Vagina (tissue), 2 donors: Measurements from ENCODE around the gene CORO1A. TPM values are rescaled to one million over a fixed set of nuclear protein-coding genes. Genes with fewer than 3 reads are reported as not detected.
"Not testable (repeated sequence)": the region's sequence is repeated elsewhere in the genome, so short reads cannot be mapped to it uniquely, and the experiment has no call there.

Experiments
- DNase-seq, 2 donors: peaks; one replicate each; pipeline ENCODE4 v3.0.0-alpha.2; 2017; ENCODE audit errors: extremely low spot score in 2 of 2
- H3K27ac ChIP-seq: fragments of 200-600 bp; sonication (generic); one replicate; pipeline ENCODE4 v1.5.1; 2019
- H3K27me3 ChIP-seq: fragments of 200-600 bp; sonication (generic); one replicate; pipeline ENCODE4 v1.5.1; 2019
- H3K36me3 ChIP-seq, 2 donors: fragments of 200-600 bp; sonication (generic); one replicate each; pipeline ENCODE4 v1.5.1; 2017 to 2019
- H3K4me1 ChIP-seq: fragments of 200-600 bp; sonication (generic); one replicate; pipeline ENCODE4 v1.5.1; 2019
- H3K4me3 ChIP-seq, 2 donors: fragments of 200-600 bp; sonication (generic); 1 replicate in 1 of 2; 2 replicates in 1 of 2; pipeline ENCODE4 v1.5.1; 2016 to 2019
- H3K9me3 ChIP-seq: fragments of 200-600 bp; sonication (generic); one replicate; pipeline ENCODE4 v1.5.1; 2019
- CTCF ChIP-seq, 3 experiments: fragments of 450-650 bp in 2 of 3; fragments of 200-600 bp in 1 of 3; sonication (generic) in 1 of 3; IDR thresholded peaks; one replicate each; pipeline ENCODE4 v1.5.1; 2017 to 2019; ENCODE audit warnings: antibody characterized with exemption in 3 of 3, mild to moderate bottlenecking in 2 of 3, moderate library complexity in 2 of 3
- POLR2A ChIP-seq, 2 donors: fragments of 450-650 bp; IDR thresholded peaks; one replicate each; pipeline ENCODE4 v1.6.1; 2017; ENCODE audit warnings: antibody characterized with exemption in 2 of 2, mild to moderate bottlenecking in 2 of 2, moderate library complexity in 2 of 2
- POLR2AphosphoS5 ChIP-seq, 2 donors: sonication (generic); formaldehyde crosslinking; IDR thresholded peaks; one replicate each; pipeline ENCODE4 v1.9.0; 2017; ENCODE audit warnings: antibody characterized with exemption in 2 of 2, mild to moderate bottlenecking in 2 of 2, low read depth in 1 of 2; ENCODE audit not compliant: insufficient read depth in 1 of 2
- intact Hi-C: fragments of 100-400 bp; cut with DNase I; formaldehyde crosslinking; loops from one replicate; pipeline ENCODE4 v1.15.1; 2023
- total RNA-seq: library from RNA; depleted of rRNA; stranded (reverse); fragments of >200 nt; gene quantifications from one replicate; pipeline ENCODE4 v1.2.3, GENCODE V29; 2016

The CORO1A gene
- total RNA-seq, 1 donor from 2014 or later = 51.1 TPM

- H3K27ac ChIP-seq = no peak overlapping the region
- intact Hi-C loops = no loop called here
- no peaks in the 10 kb centered on the region for H3K27me3 ChIP-seq
- no peaks in the 10 kb centered on the region for H3K36me3 ChIP-seq
- no peaks in the 10 kb centered on the region for H3K4me1 ChIP-seq
- no peak for DNase-seq
- TF ChIP-seq POLR2A (IDR thresholded peaks at IDR 0.05) (no peak), POLR2AphosphoS5 (IDR thresholded peaks at IDR 0.05; ENCODE audit: insufficient read depth in 1 of 2, low read depth in 1 of 2) (no peak), CTCF (IDR thresholded peaks at IDR 0.05) (no peak)
- H3K4me3 ChIP-seq = no peak overlapping the region
- no peaks in the 10 kb centered on the region for H3K9me3 ChIP-seq
Measured at GRCh38 chr16:30155188-30155587, 28.2 kb upstream of the CORO1A start.

GRCh38 chr16:30157214-30157613 lies 26.2 kb upstream of the CORO1A start:
- H3K4me1 ChIP-seq = no peaks in the 10 kb centered on the region
- H3K27me3 ChIP-seq = no peaks in the 10 kb centered on the region
- no peak for DNase-seq
- H3K9me3 ChIP-seq = no peaks in the 10 kb centered on the region
- TF ChIP-seq POLR2A (IDR thresholded peaks at IDR 0.05) (no peak), POLR2AphosphoS5 (IDR thresholded peaks at IDR 0.05; ENCODE audit: insufficient read depth in 1 of 2, low read depth in 1 of 2) (no peak), CTCF (IDR thresholded peaks at IDR 0.05) (no peak)
- no peak overlapping the region for H3K4me3 ChIP-seq
- intact Hi-C loops = no loop called here
- H3K27ac ChIP-seq = no peak overlapping the region
- no peaks in the 10 kb centered on the region for H3K36me3 ChIP-seq

DNA sequence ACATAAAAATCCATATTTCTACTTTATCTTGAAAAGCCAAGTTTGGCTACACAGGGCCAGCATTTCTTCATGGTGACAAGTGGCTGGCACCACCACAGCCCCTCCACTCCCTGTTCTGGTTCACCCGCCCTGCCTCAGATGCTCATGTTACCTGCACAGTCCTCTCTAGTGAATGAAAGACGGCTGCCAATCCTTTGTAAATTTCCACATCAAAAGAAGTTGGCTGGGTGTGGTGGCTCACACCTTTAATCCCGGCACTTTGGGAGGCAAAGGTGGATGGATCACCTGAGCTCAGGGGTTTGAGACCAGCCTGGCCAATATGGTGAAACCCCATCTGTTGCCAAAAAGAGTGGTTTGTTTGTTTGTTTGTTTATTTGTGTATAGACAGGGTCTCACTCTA lies 19.9 kb upstream of the CORO1A start:
- no peak overlapping the region for H3K27ac ChIP-seq
- intact Hi-C loops = no loop called here
- no peaks in the 10 kb centered on the region for H3K27me3 ChIP-seq
- no peaks in the 10 kb centered on the region for H3K4me1 ChIP-seq
- H3K4me3 ChIP-seq = no peak overlapping the region
- no peaks in the 10 kb centered on the region for H3K9me3 ChIP-seq
- H3K36me3 ChIP-seq = no peaks in the 10 kb centered on the region
- DNase-seq = no peak
- TF ChIP-seq CTCF (IDR thresholded peaks at IDR 0.05) (no peak), POLR2AphosphoS5 (IDR thresholded peaks at IDR 0.05; ENCODE audit: insufficient read depth in 1 of 2, low read depth in 1 of 2) (no peak), POLR2A (IDR thresholded peaks at IDR 0.05) (no peak)

DNA sequence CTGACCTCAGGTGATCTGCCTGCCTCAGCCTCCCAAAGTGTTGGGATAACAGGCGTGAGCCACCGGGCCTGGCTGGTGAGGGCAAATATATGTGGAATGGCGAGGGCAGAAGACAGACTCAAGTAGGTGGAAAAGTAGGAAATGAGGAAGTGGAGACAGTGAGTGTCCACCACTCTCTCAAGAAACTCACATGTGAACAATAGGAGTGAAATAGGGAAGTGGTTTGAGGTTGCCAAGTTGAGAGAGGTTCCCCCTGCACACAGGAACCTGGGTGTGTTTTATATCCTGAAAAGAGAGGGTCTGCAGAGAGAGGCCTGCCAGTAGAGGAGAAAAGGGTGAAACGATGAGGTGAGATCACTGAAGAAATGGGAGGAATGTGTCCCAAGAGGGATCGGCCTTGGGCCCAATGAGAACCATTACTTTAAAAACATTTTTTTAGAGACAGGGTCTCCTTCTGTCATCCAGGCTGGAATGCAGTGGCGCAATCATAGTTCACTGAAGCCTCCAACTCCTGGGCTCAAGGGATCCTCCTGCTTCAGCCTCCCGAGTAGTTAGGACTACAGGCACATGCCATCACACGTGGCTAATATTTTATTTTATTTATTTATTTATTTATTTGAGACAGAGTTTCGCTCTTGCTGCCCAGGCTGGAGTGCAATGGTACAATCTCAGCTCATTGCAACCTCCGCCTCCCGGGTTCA lies 17.1 kb upstream of the CORO1A start:
- no peak for TF ChIP-seq POLR2AphosphoS5 (IDR thresholded peaks at IDR 0.05; ENCODE audit: insufficient read depth in 1 of 2, low read depth in 1 of 2)
- TF ChIP-seq CTCF (IDR thresholded peaks at IDR 0.05) = no peak
- TF ChIP-seq POLR2A (IDR thresholded peaks at IDR 0.05) = no peak
- intact Hi-C loops = no loop called here
- DNase-seq = no peak
- H3K36me3 ChIP-seq = no peaks in the 10 kb centered on the region
- no peak overlapping the region for H3K4me3 ChIP-seq
- H3K4me1 ChIP-seq = no peaks in the 10 kb centered on the region
- H3K27me3 ChIP-seq = no peaks in the 10 kb centered on the region
- no peak overlapping the region for H3K27ac ChIP-seq
- H3K9me3 ChIP-seq = no peaks in the 10 kb centered on the region

DNA sequence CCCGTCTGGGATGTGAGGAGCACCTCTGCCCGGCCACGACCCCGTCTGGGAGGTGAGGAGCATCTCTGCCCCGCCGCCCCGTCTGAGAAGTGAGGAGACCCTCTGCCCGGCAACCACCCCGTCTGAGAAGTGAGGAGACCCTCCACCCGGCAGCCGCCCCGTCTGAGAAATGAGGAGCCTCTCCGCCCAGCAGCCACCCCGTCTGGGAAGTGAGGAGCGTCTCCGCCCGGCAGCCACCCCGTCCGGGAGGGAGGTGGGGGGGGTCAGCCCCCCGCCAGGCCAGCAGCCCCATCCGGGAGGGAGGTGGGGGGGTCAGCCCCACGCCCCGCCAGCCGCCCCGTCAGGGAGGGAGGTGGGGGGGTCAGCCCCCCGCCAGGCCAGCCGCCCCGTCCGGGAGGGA lies 14.7 kb upstream of the CORO1A start:
- intact Hi-C loops, H3K9me3 ChIP-seq, H3K4me1 ChIP-seq, H3K27ac ChIP-seq, H3K27me3 ChIP-seq, DNase-seq, H3K36me3 ChIP-seq, H3K4me3 ChIP-seq: not testable (repeated sequence)

DNA sequence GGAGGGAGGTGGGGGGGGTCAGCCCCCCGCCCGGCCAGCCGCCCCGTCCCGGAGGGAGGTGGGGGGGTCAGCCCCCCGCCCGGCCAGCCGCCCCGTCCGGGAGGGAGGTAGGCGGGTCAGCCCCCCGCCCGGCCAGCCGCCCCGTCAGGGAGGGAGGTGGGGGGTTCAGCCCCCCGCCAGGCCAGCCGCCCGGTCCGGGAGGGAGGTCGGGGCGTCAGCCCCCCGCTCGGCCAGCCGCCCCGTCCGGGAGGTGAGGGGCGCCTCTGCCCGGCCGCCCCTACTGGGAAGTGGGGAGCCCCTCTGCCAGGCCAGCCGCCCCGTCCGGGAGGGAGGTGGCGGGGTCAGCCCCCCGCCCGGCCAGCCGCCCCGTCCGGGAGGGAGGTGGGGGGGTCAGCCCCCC lies 14.0 kb upstream of the CORO1A start:
- H3K4me1 ChIP-seq, H3K36me3 ChIP-seq, H3K27me3 ChIP-seq, DNase-seq, H3K27ac ChIP-seq, H3K9me3 ChIP-seq, H3K4me3 ChIP-seq, intact Hi-C loops: not testable (repeated sequence)

GRCh38 chr16:30170145-30170544 lies 13.3 kb upstream of the CORO1A start:
- H3K4me1 ChIP-seq, H3K9me3 ChIP-seq, DNase-seq, H3K27ac ChIP-seq, H3K27me3 ChIP-seq, H3K36me3 ChIP-seq, intact Hi-C loops, H3K4me3 ChIP-seq: not testable (repeated sequence)
